Esophagus muscularis mucosa (tissue), 4 donors: Measurements from ENCODE around the gene CAMTA1. TPM values are rescaled to one million over a fixed set of nuclear protein-coding genes. Genes with fewer than 3 reads are reported as not detected.

Source experiments
- DNase-seq: peaks from one replicate; pipeline ENCODE4 v3.0.0-alpha.2; 2017; ENCODE audit errors: extremely low spot score
- H3K27ac ChIP-seq, 4 donors: fragments of 200-600 bp; sonication (generic); replicated peaks in 1 of 4; 1 replicate in 3 of 4; 2 replicates in 1 of 4; pipeline ENCODE4 v1.5.1; 2016 to 2019; ENCODE audit warnings: mild to moderate bottlenecking in 1 of 4
- H3K27me3 ChIP-seq, 4 donors: fragments of 200-600 bp; sonication (generic); one replicate each; pipeline versions ENCODE4 v1.5.1 to v1.6.0; 2016 to 2019
- H3K36me3 ChIP-seq, 4 donors: fragments of 200-600 bp; sonication (generic); one replicate each; pipeline ENCODE4 v1.5.1; 2016 to 2019
- H3K4me1 ChIP-seq, 4 donors: fragments of 200-600 bp; sonication (generic); one replicate each; pipeline ENCODE4 v1.5.1; 2016 to 2019
- H3K4me3 ChIP-seq, 4 donors: fragments of 200-600 bp; sonication (generic); 1 replicate in 2 of 4; 2 replicates in 2 of 4; pipeline ENCODE4 v1.5.1; 2016 to 2019; ENCODE audit warnings: mild to moderate bottlenecking in 4 of 4, moderate library complexity in 1 of 4
- H3K9me3 ChIP-seq, 4 donors: fragments of 200-600 bp; sonication (generic); 1 replicate in 3 of 4; 2 replicates in 1 of 4; pipeline ENCODE4 v1.5.1; 2016 to 2019
- EP300 ChIP-seq: sonication (generic); formaldehyde crosslinking; IDR thresholded peaks from one replicate; pipeline ENCODE4 v1.6.1; 2017; ENCODE audit warnings: antibody characterized with exemption
- POLR2A ChIP-seq: fragments of 450-650 bp; IDR thresholded peaks from one replicate; pipeline ENCODE4 v1.6.1; 2017; ENCODE audit warnings: antibody characterized with exemption, moderate library complexity, mild to moderate bottlenecking, low read depth
- POLR2AphosphoS5 ChIP-seq, 2 donors: sonication (generic); formaldehyde crosslinking; IDR thresholded peaks; one replicate each; pipeline ENCODE4 v1.6.1; 2017; ENCODE audit warnings: antibody characterized with exemption in 2 of 2
- WGBS: methylation state at CpG from one replicate; pipeline ENCODE4 v1.1.5; 2018; 5-methylcytosine and 5-hydroxymethylcytosine counted together
- intact Hi-C: fragments of 100-400 bp; cut with DNase I; formaldehyde crosslinking; loops from one replicate; pipeline ENCODE4 v1.15.1; 2023
- total RNA-seq, 4 donors: library from RNA; depleted of rRNA; stranded (reverse); fragments of >200 nt; gene quantifications; one replicate each; pipeline versions ENCODE4 v1.1.0 to v1.2.1, GENCODE V29; 2016
- TF ChIP-seq, protein P1 (sequence below), 3 experiments: fragments of 200-600 bp in 2 of 3; fragments of 450-650 bp in 1 of 3; sonication (generic) in 2 of 3; IDR thresholded peaks; one replicate each; pipeline ENCODE4 v1.5.1; 2017 to 2019; ENCODE audit warnings: antibody characterized with exemption in 3 of 3, mild to moderate bottlenecking in 2 of 3, moderate library complexity in 1 of 3

Gene CAMTA1
- total RNA-seq, 4 donors from 2014 or later: 109 to 226 (median 139) TPM

- no peak for DNase-seq
- TF ChIP-seq POLR2A (no peak), EP300 (no peak), POLR2AphosphoS5 (IDR thresholded peaks at IDR 0.05) (no peak)
- TF ChIP-seq, protein P1, sequence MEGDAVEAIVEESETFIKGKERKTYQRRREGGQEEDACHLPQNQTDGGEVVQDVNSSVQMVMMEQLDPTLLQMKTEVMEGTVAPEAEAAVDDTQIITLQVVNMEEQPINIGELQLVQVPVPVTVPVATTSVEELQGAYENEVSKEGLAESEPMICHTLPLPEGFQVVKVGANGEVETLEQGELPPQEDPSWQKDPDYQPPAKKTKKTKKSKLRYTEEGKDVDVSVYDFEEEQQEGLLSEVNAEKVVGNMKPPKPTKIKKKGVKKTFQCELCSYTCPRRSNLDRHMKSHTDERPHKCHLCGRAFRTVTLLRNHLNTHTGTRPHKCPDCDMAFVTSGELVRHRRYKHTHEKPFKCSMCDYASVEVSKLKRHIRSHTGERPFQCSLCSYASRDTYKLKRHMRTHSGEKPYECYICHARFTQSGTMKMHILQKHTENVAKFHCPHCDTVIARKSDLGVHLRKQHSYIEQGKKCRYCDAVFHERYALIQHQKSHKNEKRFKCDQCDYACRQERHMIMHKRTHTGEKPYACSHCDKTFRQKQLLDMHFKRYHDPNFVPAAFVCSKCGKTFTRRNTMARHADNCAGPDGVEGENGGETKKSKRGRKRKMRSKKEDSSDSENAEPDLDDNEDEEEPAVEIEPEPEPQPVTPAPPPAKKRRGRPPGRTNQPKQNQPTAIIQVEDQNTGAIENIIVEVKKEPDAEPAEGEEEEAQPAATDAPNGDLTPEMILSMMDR (IDR thresholded peaks at IDR 0.05): no peak
- Histone ChIP-seq H3K27ac (peak overlapping the region; percentile 48 to 75 (median 70)), H3K4me3 (no peak overlapping the region), H3K9me3 (peaks cover 0 to 17% (median 7%) of the 10 kb centered on the region in 4 donors), H3K36me3 (no peaks in the 10 kb centered on the region), H3K27me3 (no peaks in the 10 kb centered on the region), H3K4me1 (peaks cover 11 to 34% (median 28%) of the 10 kb centered on the region in 4 donors)
- intact Hi-C loops: no loop called here
- 56% methylated on average over 2 of the region's 2 CpGs for WGBS
Observed at GRCh38 chr1:7299994-7300393, 514.7 kb downstream of the CAMTA1 start.

- Histone ChIP-seq H3K27ac (no peak overlapping the region), H3K27me3 (no peaks in the 10 kb centered on the region), H3K9me3 (peaks cover 0 to 17% (median 7%) of the 10 kb centered on the region in 4 donors), H3K36me3 (no peaks in the 10 kb centered on the region), H3K4me1 (peaks cover 11 to 34% (median 28%) of the 10 kb centered on the region in 4 donors), H3K4me3 (no peak overlapping the region)
- intact Hi-C loops: no loop called here
- TF ChIP-seq, protein P1 (IDR thresholded peaks at IDR 0.05): no peak
- TF ChIP-seq POLR2AphosphoS5 (IDR thresholded peaks at IDR 0.05): no peak
- TF ChIP-seq EP300: no peak
- TF ChIP-seq POLR2A: no peak
- WGBS: 74% methylated on average over 10 of the region's 10 CpGs
- peak; percentile 60 for DNase-seq
Observed at GRCh38 chr1:7300893-7301663, 515.8 kb downstream of the CAMTA1 start.

- H3K27me3 ChIP-seq: no peaks in the 10 kb centered on the region
- intact Hi-C loops: no loop called here
- TF ChIP-seq POLR2AphosphoS5 (IDR thresholded peaks at IDR 0.05): no peak
- no peak for TF ChIP-seq EP300
- no peak for TF ChIP-seq POLR2A
- TF ChIP-seq, protein P1 (IDR thresholded peaks at IDR 0.05): no peak
- H3K9me3 ChIP-seq: peaks cover 0 to 11% (median 4%) of the 10 kb centered on the region in 4 donors
- DNase-seq: peak; percentile 75
- H3K27ac ChIP-seq: no peak overlapping the region
- peaks cover 11 to 34% (median 28%) of the 10 kb centered on the region in 4 donors for H3K4me1 ChIP-seq
- H3K4me3 ChIP-seq: no peak overlapping the region
- WGBS: 75% methylated on average over 7 of the region's 7 CpGs
- H3K36me3 ChIP-seq: no peaks in the 10 kb centered on the region
Observed at GRCh38 chr1:7301664-7301981, 516.4 kb downstream of the CAMTA1 start.

- no peaks in the 10 kb centered on the region for H3K36me3 ChIP-seq
- H3K27ac ChIP-seq: no peak overlapping the region
- no peaks in the 10 kb centered on the region for H3K27me3 ChIP-seq
- peaks cover 0 to 11% (median 5%) of the 10 kb centered on the region in 4 donors for H3K9me3 ChIP-seq
- intact Hi-C loops: no loop called here
- 84% methylated on average over 6 of the region's 6 CpGs for WGBS
- DNase-seq: peak; percentile 68
- no peak overlapping the region for H3K4me3 ChIP-seq
- no peak for TF ChIP-seq POLR2AphosphoS5 (IDR thresholded peaks at IDR 0.05)
- TF ChIP-seq EP300: no peak
- TF ChIP-seq, protein P1 (IDR thresholded peaks at IDR 0.05): no peak
- no peak for TF ChIP-seq POLR2A
- peaks cover 11 to 34% (median 28%) of the 10 kb centered on the region in 4 donors for H3K4me1 ChIP-seq
Observed at GRCh38 chr1:7302126-7302525, 516.9 kb downstream of the CAMTA1 start.
